Femur (tissue), 1 donor: ENCODE measurements around the gene GRIK5.
"Not testable (repeated sequence)": the region's sequence is repeated elsewhere in the genome, so short reads cannot be mapped to it uniquely, and the experiment has no call there.

ENCODE experiments used
- DNase-seq: peaks from one replicate; pipeline ENCODE4 v3.0.0-alpha.2; 2017

GRIK5 gene, protein sequence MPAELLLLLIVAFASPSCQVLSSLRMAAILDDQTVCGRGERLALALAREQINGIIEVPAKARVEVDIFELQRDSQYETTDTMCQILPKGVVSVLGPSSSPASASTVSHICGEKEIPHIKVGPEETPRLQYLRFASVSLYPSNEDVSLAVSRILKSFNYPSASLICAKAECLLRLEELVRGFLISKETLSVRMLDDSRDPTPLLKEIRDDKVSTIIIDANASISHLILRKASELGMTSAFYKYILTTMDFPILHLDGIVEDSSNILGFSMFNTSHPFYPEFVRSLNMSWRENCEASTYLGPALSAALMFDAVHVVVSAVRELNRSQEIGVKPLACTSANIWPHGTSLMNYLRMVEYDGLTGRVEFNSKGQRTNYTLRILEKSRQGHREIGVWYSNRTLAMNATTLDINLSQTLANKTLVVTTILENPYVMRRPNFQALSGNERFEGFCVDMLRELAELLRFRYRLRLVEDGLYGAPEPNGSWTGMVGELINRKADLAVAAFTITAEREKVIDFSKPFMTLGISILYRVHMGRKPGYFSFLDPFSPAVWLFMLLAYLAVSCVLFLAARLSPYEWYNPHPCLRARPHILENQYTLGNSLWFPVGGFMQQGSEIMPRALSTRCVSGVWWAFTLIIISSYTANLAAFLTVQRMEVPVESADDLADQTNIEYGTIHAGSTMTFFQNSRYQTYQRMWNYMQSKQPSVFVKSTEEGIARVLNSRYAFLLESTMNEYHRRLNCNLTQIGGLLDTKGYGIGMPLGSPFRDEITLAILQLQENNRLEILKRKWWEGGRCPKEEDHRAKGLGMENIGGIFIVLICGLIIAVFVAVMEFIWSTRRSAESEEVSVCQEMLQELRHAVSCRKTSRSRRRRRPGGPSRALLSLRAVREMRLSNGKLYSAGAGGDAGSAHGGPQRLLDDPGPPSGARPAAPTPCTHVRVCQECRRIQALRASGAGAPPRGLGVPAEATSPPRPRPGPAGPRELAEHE

DNA sequence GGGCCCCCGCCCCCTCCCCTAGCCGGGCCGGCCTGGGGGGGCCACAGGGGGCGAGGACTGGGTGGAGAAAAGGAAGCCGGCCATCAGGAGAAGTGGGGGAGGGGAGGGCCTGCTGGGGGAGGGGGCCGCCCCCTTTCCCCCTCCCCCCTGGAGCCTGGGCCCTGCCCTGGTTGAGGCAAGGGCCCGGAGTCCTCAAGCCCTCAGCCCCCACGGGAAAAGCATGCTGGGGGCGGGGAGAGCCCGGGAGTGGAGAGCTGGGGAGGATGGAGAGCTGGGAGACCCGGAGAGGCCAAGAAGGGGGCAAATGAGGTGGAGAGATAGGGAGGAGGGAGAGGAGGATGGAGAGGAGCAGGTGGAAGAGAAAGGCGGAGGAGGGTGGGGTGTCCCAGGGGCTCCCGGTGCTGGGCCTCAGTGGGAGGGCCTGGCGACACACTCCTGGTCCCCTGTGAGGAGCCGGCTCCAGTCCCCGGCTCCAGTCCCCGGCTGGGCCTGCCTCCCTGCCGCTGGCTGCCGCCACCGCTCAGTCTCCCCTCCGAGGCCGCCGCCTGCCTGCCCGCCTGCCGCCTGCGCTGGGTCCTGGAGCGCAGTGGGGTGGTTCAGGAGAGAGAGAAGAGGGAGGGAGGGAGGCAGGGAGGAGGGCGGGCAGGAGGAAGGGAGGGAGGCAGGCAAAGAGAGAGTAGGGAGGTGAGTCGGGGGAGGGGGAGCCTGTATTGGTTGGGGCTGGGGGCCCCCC, at the start of gene GRIK5:
GRIK5 (minus strand) TSS at position 588 of the 733 bp plus-strand sequence. CDS start 4,436 bp downstream, outside the sequence.
- DNase-seq, result no peak

DNA sequence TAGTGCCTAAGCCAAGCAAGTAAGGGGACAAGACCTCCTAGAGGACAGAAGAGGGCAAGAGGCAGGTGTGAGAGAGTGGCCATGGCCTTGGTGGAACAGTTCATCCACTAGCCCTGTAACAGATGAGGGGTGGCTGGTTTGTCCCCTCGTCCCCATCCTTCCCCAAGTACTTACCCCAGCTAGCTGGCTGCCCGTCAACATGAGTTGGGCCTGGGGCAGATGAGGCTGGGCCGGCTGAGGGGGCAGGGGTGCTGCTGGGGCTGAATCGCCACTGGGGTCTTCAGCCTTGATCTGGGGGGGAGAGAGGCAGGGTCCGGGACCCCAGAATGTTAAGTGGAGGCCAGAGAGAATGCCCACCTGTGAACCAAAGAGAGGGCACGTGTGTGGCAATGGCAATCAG, 47.1 kb upstream of the GRIK5 start:
- no peak for DNase-seq

GRCh38 chr19:42116308-42117075, 46.5 kb upstream of the GRIK5 start:
- no peak for DNase-seq

- no peak for DNase-seq
Observed at GRCh38 chr19:42115705-42116104, 45.7 kb upstream of the GRIK5 start.

DNA sequence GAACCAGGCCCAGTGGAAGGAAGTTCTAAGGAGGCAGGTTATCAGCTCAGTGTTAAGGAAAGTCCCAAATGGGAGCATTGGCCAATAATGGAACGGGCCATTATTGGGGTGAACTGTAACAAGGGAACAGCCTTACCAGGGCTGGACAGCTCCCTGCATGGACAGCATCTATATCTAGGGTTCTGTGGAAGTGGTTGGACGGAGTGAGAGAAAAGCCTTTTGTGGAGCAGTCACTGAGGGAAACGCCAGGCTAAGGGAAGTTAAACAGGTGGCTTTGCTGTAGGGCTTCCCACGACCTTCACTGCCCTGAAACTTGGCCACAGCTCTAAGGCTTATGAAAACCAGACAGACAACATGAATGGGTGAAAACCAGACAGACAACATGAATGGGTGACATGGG, 45.2 kb upstream of the GRIK5 start:
- DNase-seq, result no peak

- no peak for DNase-seq
Observed at GRCh38 chr19:42114412-42114811, 44.4 kb upstream of the GRIK5 start.

- no peak for DNase-seq
Observed at GRCh38 chr19:42113641-42114348, 43.8 kb upstream of the GRIK5 start.

- DNase-seq, result no peak
Observed at GRCh38 chr19:42111811-42112210, 41.8 kb upstream of the GRIK5 start.

- DNase-seq, result no peak
Observed at GRCh38 chr19:42111384-42111783, 41.4 kb upstream of the GRIK5 start.

GRCh38 chr19:42110658-42111057, 40.7 kb upstream of the GRIK5 start:
- no peak for DNase-seq

DNA sequence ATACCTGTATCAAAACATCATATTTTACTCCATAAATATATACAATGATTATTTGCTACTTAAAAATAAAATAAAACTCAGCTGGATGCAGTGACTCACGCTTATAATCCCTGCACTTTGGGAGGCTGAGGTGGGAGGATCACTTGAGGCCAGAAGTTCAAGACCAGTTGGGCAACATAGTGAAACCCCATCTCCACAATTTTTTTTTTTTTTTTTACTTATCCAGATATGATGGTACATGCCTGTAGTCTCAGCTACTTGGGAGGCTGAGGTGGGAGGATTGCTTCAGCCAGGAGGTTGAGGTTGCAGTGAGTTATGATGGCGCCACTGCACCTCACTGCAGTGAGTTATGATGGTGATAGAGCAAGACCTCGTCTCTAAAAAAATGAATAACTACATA, 39.9 kb upstream of the GRIK5 start:
- no peak for DNase-seq

- peak; percentile 88 for DNase-seq
Observed at GRCh38 chr19:42108527-42109389, 38.8 kb upstream of the GRIK5 start.

DNA sequence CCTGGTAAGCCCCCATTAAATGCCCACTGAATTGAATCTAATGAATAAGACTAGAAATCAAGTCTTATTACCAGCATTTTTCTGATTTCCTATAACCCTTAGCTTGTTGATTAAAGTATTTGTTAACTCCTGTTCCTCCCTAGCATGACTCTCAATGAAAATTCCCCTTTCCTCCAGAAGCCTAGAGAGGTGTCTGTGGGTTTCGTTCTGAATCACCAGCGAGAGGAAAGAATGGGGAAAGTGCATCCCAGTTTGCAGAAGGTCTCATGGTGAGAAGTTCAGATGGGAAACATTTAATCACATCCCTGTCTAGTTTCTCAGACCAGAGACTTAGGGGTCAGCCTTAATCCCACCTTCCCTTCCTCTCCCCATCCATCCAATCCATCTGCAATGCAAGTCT, 35.4 kb upstream of the GRIK5 start:
- DNase-seq, result no peak

GRCh38 chr19:42102877-42103276, 32.9 kb upstream of the GRIK5 start:
- no peak for DNase-seq

DNA sequence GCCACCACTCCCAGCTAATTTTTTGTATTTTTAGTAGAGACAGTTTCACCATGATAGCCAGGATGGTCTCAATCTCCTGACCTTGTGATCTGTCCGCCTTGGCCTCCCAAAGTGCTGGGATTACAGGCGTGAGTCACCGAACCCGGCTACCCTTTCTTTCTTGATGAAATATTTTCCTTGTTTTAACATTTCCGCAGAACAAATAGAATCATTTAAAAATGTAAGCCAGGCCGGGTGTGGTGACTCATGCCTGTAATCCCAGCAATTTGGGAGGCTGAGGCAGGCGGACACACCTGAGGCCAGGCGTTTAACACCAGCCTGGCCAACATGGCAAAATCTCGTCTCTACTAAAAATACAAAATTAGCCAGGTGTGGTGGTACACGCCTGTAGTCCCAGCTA, 30.2 kb upstream of the GRIK5 start:
- not testable (repeated sequence) for DNase-seq

DNA sequence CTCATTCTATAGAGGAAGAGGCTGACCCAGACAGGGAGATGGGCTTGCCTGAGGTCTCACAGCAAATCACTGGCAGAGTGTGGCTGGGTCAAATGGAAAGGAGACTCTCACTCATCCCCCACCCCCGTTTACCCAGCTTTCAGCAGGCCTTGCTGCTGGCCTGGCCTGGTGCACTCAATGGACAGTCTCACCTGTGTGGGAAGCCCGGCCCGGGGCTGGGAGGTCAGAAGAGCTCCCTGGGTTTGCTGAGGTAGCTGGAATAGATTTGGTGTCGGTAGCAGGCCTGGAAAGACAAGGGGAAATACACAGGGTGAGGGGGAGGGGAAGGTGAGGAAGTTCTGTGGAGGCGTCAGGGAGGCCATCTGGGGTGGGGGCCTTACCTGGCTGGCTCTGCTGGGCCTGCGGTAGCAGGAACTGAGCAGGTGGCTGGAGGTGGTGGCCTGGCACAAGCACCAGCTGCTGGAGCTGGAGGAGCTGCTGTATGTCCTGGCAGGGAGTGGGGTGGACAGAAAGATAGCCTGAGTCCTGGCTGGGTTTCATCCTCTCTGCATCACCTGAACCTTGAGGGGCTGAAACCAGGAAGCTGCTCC, 29.4 kb upstream of the GRIK5 start:
- no peak for DNase-seq

GRCh38 chr19:42098781-42099180, 28.8 kb upstream of the GRIK5 start:
- DNase-seq, result no peak

- no peak for DNase-seq
Observed at GRCh38 chr19:42097461-42097860, 27.5 kb upstream of the GRIK5 start.

DNA sequence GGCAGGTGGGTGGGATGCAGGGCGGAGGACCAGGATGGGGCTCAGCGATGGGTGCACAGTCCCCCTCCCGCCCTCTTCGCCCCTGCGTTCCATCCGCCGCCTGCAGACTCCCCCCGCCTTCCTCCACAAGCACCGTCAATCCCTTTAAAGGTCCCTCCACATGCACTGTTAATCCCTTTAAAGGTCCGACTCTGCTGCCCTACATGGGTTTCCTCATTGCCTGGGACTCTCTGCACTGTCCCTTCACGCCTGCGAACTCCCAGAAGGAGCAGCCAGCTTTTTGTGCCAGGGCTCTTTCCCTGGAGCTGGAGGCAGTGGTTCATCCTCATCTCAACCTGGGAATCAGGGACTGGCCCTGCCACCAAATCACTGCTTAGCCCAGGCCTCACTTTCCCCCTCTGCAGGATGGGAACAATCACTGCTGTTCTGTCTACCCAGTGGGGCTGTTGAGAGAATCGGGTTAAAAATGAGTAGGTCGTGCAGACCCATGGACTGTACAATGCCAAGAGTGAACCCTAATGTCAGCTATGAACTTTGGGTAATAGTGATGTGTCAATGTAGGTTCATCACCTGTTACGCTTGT, 26.3 kb upstream of the GRIK5 start:
- DNase-seq, result no peak

GRCh38 chr19:42095814-42096230, 25.8 kb upstream of the GRIK5 start:
- no peak for DNase-seq
